Activated T-helper 17 cell treated with anti-CD3 and anti-CD28 coated beads, Interleukin-2, amount 50 U/mL, for 72 hours (primary cell): Measurements from ENCODE around the gene BCS1L. TPM values are rescaled to one million over a fixed set of nuclear protein-coding genes. Genes with fewer than 3 reads are reported as not detected.

Source experiments
- ATAC-seq: fragments of 150-1000 bp; cut with Tn5 transposase; replicated peaks from 2 replicates; pipeline ENCODE4 v1.10.0; 2021; ENCODE audit warnings: mild to moderate bottlenecking, moderate library complexity
- H3K27ac Mint-ChIP-seq: one replicate; pipeline ENCODE4 v1.8.0; 2022; ENCODE audit warnings: mixed read lengths
- H3K27me3 Mint-ChIP-seq: one replicate; pipeline ENCODE4 v1.8.0; 2022; ENCODE audit warnings: mixed read lengths
- H3K36me3 Mint-ChIP-seq: one replicate; pipeline ENCODE4 v1.8.0; 2022; ENCODE audit warnings: low read depth, mild to moderate bottlenecking, mixed read lengths
- H3K4me1 Mint-ChIP-seq: one replicate; pipeline ENCODE4 v1.8.0; 2022; ENCODE audit warnings: mixed read lengths
- H3K4me3 Mint-ChIP-seq: one replicate; pipeline ENCODE4 v1.8.0; 2022; ENCODE audit warnings: mild to moderate bottlenecking, mixed read lengths
- H3K9me3 Mint-ChIP-seq: one replicate; pipeline ENCODE4 v1.8.0; 2022; ENCODE audit warnings: mixed read lengths
- total RNA-seq, 2 donors: library from RNA; stranded (reverse); gene quantifications; one replicate each; pipeline ENCODE4 v1.2.3, GENCODE V29; 2022

BCS1L gene
- total RNA-seq: 10 to 100 TPM; 20.2 to 69.3 TPM

GRCh38 chr2:218659258-218659987, at the start of gene BCS1L, which contains the start of gene ZNF142:
TSS of gene BCS1L (plus strand) at chr2:218659683. CDS start at chr2:218660988, 1,305 bp downstream.
TSS of gene ZNF142 (minus strand) at chr2:218659623. CDS start at chr2:218656429, 3,194 bp downstream.
- peak; percentile 95 for ATAC-seq
- Mint-ChIP-seq H3K36me3 (peaks cover 81% of the 10 kb centered on the region), H3K27me3 (no peaks in the 10 kb centered on the region), H3K9me3 (no peaks in the 10 kb centered on the region), H3K4me3 (peak within 1 kb of the TSS; percentile 93), H3K4me1 (peaks cover 12% of the 10 kb centered on the region), H3K27ac (peak within 1 kb of the TSS; percentile 88)

GRCh38 chr2:218615868-218616315, 43.6 kb upstream of the BCS1L start:
- ATAC-seq: no peak
- Mint-ChIP-seq H3K9me3 (no peaks in the 10 kb centered on the region), H3K4me1 (no peaks in the 10 kb centered on the region), H3K36me3 (no peaks in the 10 kb centered on the region), H3K4me3 (no peak overlapping the region), H3K27ac (no peak overlapping the region), H3K27me3 (no peaks in the 10 kb centered on the region)

GRCh38 chr2:218618102-218618860, 41.2 kb upstream of the BCS1L start:
- no peaks in the 10 kb centered on the region for H3K36me3 Mint-ChIP-seq
- ATAC-seq: no peak
- no peak overlapping the region for H3K27ac Mint-ChIP-seq
- H3K4me1 Mint-ChIP-seq: no peaks in the 10 kb centered on the region
- no peak overlapping the region for H3K4me3 Mint-ChIP-seq
- no peaks in the 10 kb centered on the region for H3K27me3 Mint-ChIP-seq
- H3K9me3 Mint-ChIP-seq: no peaks in the 10 kb centered on the region

GRCh38 chr2:218621007-218621406, 38.5 kb upstream of the BCS1L start:
- Mint-ChIP-seq H3K27ac (no peak overlapping the region), H3K9me3 (no peaks in the 10 kb centered on the region), H3K4me3 (no peak overlapping the region), H3K4me1 (no peaks in the 10 kb centered on the region), H3K36me3 (no peaks in the 10 kb centered on the region), H3K27me3 (no peaks in the 10 kb centered on the region)
- ATAC-seq: no peak

- Mint-ChIP-seq H3K9me3 (no peaks in the 10 kb centered on the region), H3K4me1 (no peaks in the 10 kb centered on the region), H3K4me3 (no peak overlapping the region), H3K36me3 (no peaks in the 10 kb centered on the region), H3K27me3 (no peaks in the 10 kb centered on the region), H3K27ac (no peak overlapping the region)
- ATAC-seq: no peak
Observed at GRCh38 chr2:218622606-218623365, 36.7 kb upstream of the BCS1L start.

GRCh38 chr2:218623366-218623705, 36.1 kb upstream of the BCS1L start:
- Mint-ChIP-seq H3K27me3 (no peaks in the 10 kb centered on the region), H3K9me3 (no peaks in the 10 kb centered on the region), H3K36me3 (no peaks in the 10 kb centered on the region), H3K4me1 (no peaks in the 10 kb centered on the region), H3K4me3 (no peak overlapping the region), H3K27ac (no peak overlapping the region)
- ATAC-seq: no peak

GRCh38 chr2:218626369-218626768, 33.1 kb upstream of the BCS1L start:
- Mint-ChIP-seq H3K36me3 (no peaks in the 10 kb centered on the region), H3K27me3 (no peaks in the 10 kb centered on the region), H3K4me3 (no peak overlapping the region), H3K27ac (no peak overlapping the region), H3K9me3 (no peaks in the 10 kb centered on the region), H3K4me1 (no peaks in the 10 kb centered on the region)
- ATAC-seq: no peak

GRCh38 chr2:218627939-218628338, 31.5 kb upstream of the BCS1L start:
- H3K9me3 Mint-ChIP-seq: no peaks in the 10 kb centered on the region
- no peaks in the 10 kb centered on the region for H3K36me3 Mint-ChIP-seq
- no peak overlapping the region for H3K4me3 Mint-ChIP-seq
- H3K4me1 Mint-ChIP-seq: no peaks in the 10 kb centered on the region
- ATAC-seq: peak; percentile 59
- no peak overlapping the region for H3K27ac Mint-ChIP-seq
- H3K27me3 Mint-ChIP-seq: no peaks in the 10 kb centered on the region

GRCh38 chr2:218631837-218632236, 27.6 kb upstream of the BCS1L start:
- peaks cover 35% of the 10 kb centered on the region for H3K36me3 Mint-ChIP-seq
- H3K27me3 Mint-ChIP-seq: no peaks in the 10 kb centered on the region
- no peak overlapping the region for H3K4me3 Mint-ChIP-seq
- no peak for ATAC-seq
- H3K4me1 Mint-ChIP-seq: no peaks in the 10 kb centered on the region
- H3K9me3 Mint-ChIP-seq: no peaks in the 10 kb centered on the region
- no peak overlapping the region for H3K27ac Mint-ChIP-seq

GRCh38 chr2:218635719-218636118, 23.8 kb upstream of the BCS1L start:
- Mint-ChIP-seq H3K27me3 (no peaks in the 10 kb centered on the region), H3K4me1 (no peaks in the 10 kb centered on the region), H3K4me3 (no peak overlapping the region), H3K9me3 (no peaks in the 10 kb centered on the region), H3K27ac (no peak overlapping the region), H3K36me3 (peaks cover 73% of the 10 kb centered on the region)
- ATAC-seq: no peak

- H3K9me3 Mint-ChIP-seq: no peaks in the 10 kb centered on the region
- H3K36me3 Mint-ChIP-seq: peaks cover 93% of the 10 kb centered on the region
- no peak overlapping the region for H3K4me3 Mint-ChIP-seq
- no peak overlapping the region for H3K27ac Mint-ChIP-seq
- no peak for ATAC-seq
- no peaks in the 10 kb centered on the region for H3K27me3 Mint-ChIP-seq
- H3K4me1 Mint-ChIP-seq: no peaks in the 10 kb centered on the region
Observed at GRCh38 chr2:218638372-218638771, 21.1 kb upstream of the BCS1L start.

GRCh38 chr2:218642121-218642656, 17.3 kb upstream of the BCS1L start:
- no peaks in the 10 kb centered on the region for H3K9me3 Mint-ChIP-seq
- H3K27me3 Mint-ChIP-seq: no peaks in the 10 kb centered on the region
- no peaks in the 10 kb centered on the region for H3K4me1 Mint-ChIP-seq
- no peak overlapping the region for H3K27ac Mint-ChIP-seq
- no peak overlapping the region for H3K4me3 Mint-ChIP-seq
- peaks cover 90% of the 10 kb centered on the region for H3K36me3 Mint-ChIP-seq
- ATAC-seq: no peak

GRCh38 chr2:218642786-218643185, 16.7 kb upstream of the BCS1L start:
- ATAC-seq: no peak
- no peaks in the 10 kb centered on the region for H3K27me3 Mint-ChIP-seq
- H3K4me3 Mint-ChIP-seq: no peak overlapping the region
- H3K36me3 Mint-ChIP-seq: peaks cover 90% of the 10 kb centered on the region
- no peak overlapping the region for H3K27ac Mint-ChIP-seq
- no peaks in the 10 kb centered on the region for H3K4me1 Mint-ChIP-seq
- no peaks in the 10 kb centered on the region for H3K9me3 Mint-ChIP-seq

GRCh38 chr2:218643751-218644310, 15.7 kb upstream of the BCS1L start:
- H3K4me1 Mint-ChIP-seq: peaks cover 7% of the 10 kb centered on the region
- no peaks in the 10 kb centered on the region for H3K9me3 Mint-ChIP-seq
- peaks cover 90% of the 10 kb centered on the region for H3K36me3 Mint-ChIP-seq
- no peaks in the 10 kb centered on the region for H3K27me3 Mint-ChIP-seq
- H3K27ac Mint-ChIP-seq: no peak overlapping the region
- no peak for ATAC-seq
- no peak overlapping the region for H3K4me3 Mint-ChIP-seq
